SH-SY5Y (cell line): ENCODE results near the gene PCDH1.

Experiments
- GATA2 ChIP-seq: IDR thresholded peaks from 2 replicates; pipeline ENCODE4 v1.6.1; 2011; ENCODE audit warnings: mild to moderate bottlenecking, low read depth, low read length
- GATA3 ChIP-seq: IDR thresholded peaks from 2 replicates; pipeline ENCODE4 v1.6.1; 2011; ENCODE audit warnings: low read depth, mild to moderate bottlenecking, low read length, moderate library complexity

GRCh38 chr5:141807329-141807728 is 70.9 kb downstream of the PCDH1 start:
- TF ChIP-seq GATA2 (no peak), GATA3 (no peak)
